ENCODE measurements around the gene NID1. TPM values are rescaled to one million over a fixed set of nuclear protein-coding genes. Genes with fewer than 3 reads are reported as not detected.

The NID1 gene
- total RNA-seq, 1 experiment from 2014 or later = 19.2 TPM

- POLR2A ChIA-PET = interaction anchor here (1.4 kb wide), 1 partner anchor 94 kb away, joined by 6 read pairs; no protein-coding TSS in a partner anchor
- Mint-ChIP-seq H3K9me3 (peaks cover 12% of the 10 kb centered on the region), H3K4me3 (peak overlapping the region; percentile 76), H3K27me3 (ENCODE audit: low read depth) (peaks cover 53% of the 10 kb centered on the region), H3K27ac (no peak overlapping the region), H3K4me1 (peaks cover 18% of the 10 kb centered on the region), H3K36me3 (peaks cover 2% of the 10 kb centered on the region)
- no peak for TF ChIP-seq ARID4B (CRISPR knock-in tag; IDR thresholded peaks at IDR 0.05; ENCODE audit: borderline replicate concordance)
- peak; percentile 65 for TF ChIP-seq PRDM15 (CRISPR knock-in tag; IDR thresholded peaks at IDR 0.05)
- TF ChIP-seq ELF4 (CRISPR knock-in tag; IDR thresholded peaks at IDR 0.05; ENCODE audit: low read depth) = no peak
- TF ChIP-seq STAT6 (CRISPR knock-in tag; conservative IDR thresholded peaks at IDR 0.05; ENCODE audit: low read depth) = no peak
- TF ChIP-seq ERG (CRISPR knock-in tag; IDR thresholded peaks at IDR 0.05) = no peak
- TF ChIP-seq NR3C1 (CRISPR knock-in tag; conservative IDR thresholded peaks at IDR 0.05; ENCODE audit: low read depth) = no peak
- TF ChIP-seq TEAD4 (CRISPR knock-in tag; IDR thresholded peaks at IDR 0.05) = no peak
- no peak for DNase-seq (ENCODE audit: low spot score)
- CTCF ChIA-PET = interaction anchor here (1.0 to 3.8 kb wide), 2 partner anchors 94 to 200 kb away, joined by 3 to 25 read pairs; no protein-coding TSS in a partner anchor
- no peak for ATAC-seq
Measured at GRCh38 chr1:236066054-236066453, 1.2 kb upstream of the NID1 start.

GRCh38 chr1:236065509-236066005, 667 bp upstream of the NID1 start:
- Mint-ChIP-seq H3K27me3 (ENCODE audit: low read depth) (peaks cover 58% of the 10 kb centered on the region), H3K9me3 (peaks cover 7% of the 10 kb centered on the region), H3K36me3 (peaks cover 2% of the 10 kb centered on the region), H3K4me1 (peaks cover 18% of the 10 kb centered on the region), H3K27ac (no peak overlapping the region), H3K4me3 (peak overlapping the region; percentile 76)
- POLR2A ChIA-PET = interaction anchor here (1.4 kb wide), 1 partner anchor 93 kb away, joined by 6 read pairs; no protein-coding TSS in a partner anchor
- DNase-seq (ENCODE audit: low spot score) (peak; percentile 24), ATAC-seq (peak; percentile 29)
- CTCF ChIA-PET = interaction anchor here (0.6 to 3.8 kb wide), 3 partner anchors 94 to 552 kb away, joined by 3 to 25 read pairs (median 4); no protein-coding TSS in a partner anchor
- TF ChIP-seq E2F1 (CRISPR knock-in tag; IDR thresholded peaks at IDR 0.05) (0 out of 2 replicates have a peak, but pooled peaks have one; percentile 18), E2F5 (CRISPR knock-in tag; IDR thresholded peaks at IDR 0.05) (peak; percentile 9; the same call in 1 of the 2 replicates), TEAD1 (CRISPR knock-in tag; IDR thresholded peaks at IDR 0.05) (0 out of 2 replicates have a peak, but pooled peaks have one; percentile 41), MAX (CRISPR knock-in tag; IDR thresholded peaks at IDR 0.05) (peak; percentile 57), GABPB1 (CRISPR knock-in tag; IDR thresholded peaks at IDR 0.05) (no peak), ATF1 (CRISPR knock-in tag; IDR thresholded peaks at IDR 0.05) (0 out of 2 replicates have a peak, but pooled peaks have one; percentile 11), HMGXB4 (CRISPR knock-in tag; IDR thresholded peaks at IDR 0.05) (peak; percentile 0), ZNF121 (CRISPR knock-in tag; IDR thresholded peaks at IDR 0.05) (no peak), FOXK1 (CRISPR knock-in tag; IDR thresholded peaks at IDR 0.05) (0 out of 2 replicates have a peak, but pooled peaks have one; percentile 5), GRHL2 (CRISPR knock-in tag; IDR thresholded peaks at IDR 0.05; ENCODE audit: insufficient replicate concordance, severe bottlenecking) (no peak)
